ENCODE results near the gene DPYSL5. TPM values are rescaled to one million over a fixed set of nuclear protein-coding genes. Genes with fewer than 3 reads are reported as not detected.

The DPYSL5 gene
- total RNA-seq, 1 donor from 2014 or later: 0.63 TPM

DNA sequence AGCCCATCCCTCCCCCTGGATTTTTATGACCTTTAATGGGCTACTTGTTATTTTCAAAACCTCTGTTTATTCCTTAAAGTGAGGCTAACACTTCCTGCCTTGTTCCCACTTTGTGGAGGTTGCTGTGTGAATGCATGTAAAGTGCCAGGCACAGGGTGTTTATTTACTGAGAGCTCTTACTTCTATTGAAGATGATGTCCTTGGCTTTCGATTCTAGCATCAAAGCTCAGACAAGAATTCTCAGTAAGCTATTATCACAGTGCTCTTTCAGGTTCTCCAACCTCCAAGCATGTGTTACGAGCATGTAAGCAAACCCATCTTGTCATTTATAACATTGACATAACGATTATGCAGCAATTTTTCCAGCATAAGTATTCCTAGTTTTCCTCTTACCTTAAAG is 44.2 kb downstream of the DPYSL5 start:
- TF ChIP-seq, protein P1, sequence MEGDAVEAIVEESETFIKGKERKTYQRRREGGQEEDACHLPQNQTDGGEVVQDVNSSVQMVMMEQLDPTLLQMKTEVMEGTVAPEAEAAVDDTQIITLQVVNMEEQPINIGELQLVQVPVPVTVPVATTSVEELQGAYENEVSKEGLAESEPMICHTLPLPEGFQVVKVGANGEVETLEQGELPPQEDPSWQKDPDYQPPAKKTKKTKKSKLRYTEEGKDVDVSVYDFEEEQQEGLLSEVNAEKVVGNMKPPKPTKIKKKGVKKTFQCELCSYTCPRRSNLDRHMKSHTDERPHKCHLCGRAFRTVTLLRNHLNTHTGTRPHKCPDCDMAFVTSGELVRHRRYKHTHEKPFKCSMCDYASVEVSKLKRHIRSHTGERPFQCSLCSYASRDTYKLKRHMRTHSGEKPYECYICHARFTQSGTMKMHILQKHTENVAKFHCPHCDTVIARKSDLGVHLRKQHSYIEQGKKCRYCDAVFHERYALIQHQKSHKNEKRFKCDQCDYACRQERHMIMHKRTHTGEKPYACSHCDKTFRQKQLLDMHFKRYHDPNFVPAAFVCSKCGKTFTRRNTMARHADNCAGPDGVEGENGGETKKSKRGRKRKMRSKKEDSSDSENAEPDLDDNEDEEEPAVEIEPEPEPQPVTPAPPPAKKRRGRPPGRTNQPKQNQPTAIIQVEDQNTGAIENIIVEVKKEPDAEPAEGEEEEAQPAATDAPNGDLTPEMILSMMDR (conservative IDR thresholded peaks at IDR 0.05; ENCODE audit: low read depth, low read length): no peak
- DNase-seq (ENCODE audit: low read depth): no peak

DNA sequence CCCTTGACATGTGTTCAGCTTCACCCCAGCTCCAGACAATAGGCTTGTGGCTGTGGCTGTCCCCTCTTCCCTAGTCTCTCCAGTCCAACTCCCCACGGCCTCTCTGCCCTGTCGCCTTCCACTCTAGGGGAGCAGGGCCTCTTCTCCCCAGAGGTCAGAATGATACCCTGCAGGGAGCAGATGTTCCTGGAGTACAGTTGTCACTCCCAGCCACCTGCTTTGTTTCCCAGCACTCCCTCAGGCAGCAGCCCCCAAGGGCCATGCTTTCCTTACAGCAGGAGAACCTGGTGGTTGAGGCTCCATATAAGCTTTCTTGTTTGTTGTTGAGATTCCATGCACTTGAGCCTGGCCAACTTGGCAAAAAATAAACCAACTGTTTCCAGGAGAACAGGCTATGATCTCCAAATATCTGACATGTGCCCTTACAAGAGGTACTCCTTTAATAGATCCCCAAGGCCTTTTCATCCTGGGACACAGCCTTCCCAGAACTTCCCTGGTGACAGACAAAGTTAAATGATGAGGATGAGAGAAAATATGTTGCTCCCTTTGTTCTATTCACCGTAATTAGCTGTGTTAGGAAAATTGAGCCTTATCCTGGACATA is 45.1 kb downstream of the DPYSL5 start:
- DNase-seq (ENCODE audit: low read depth): no peak
- TF ChIP-seq, protein P1 (conservative IDR thresholded peaks at IDR 0.05; ENCODE audit: low read depth, low read length): no peak
- H3K4me3 ChIP-seq (ENCODE audit: low read depth, low read length): no peak overlapping the region

More for the DNA sequence above, 44.2 kb downstream of the DPYSL5 start:
- H3K4me3 ChIP-seq (ENCODE audit: low read depth, low read length): no peak overlapping the region

DNA sequence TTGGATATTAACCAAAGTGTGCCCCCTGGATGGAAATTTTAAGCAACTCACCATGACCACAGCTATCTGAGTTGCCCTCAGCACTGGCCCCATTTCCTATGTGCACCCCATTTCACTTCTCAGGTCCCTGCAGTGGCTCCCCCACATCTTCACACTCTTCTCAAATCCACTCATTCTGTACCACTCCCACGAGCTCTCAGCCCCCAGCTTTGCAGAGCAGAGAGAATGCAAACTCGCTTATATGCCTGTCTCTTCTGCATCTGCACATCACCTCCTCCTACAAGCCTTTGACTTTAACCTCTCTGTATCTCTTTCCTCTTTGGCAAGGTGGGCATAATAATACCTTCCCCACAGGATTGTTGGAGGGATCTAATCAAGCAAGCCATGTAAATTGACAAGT is 46.2 kb downstream of the DPYSL5 start:
- no peak overlapping the region for H3K4me3 ChIP-seq (ENCODE audit: low read depth, low read length)
- TF ChIP-seq, protein P1 (conservative IDR thresholded peaks at IDR 0.05; ENCODE audit: low read depth, low read length): no peak
- DNase-seq (ENCODE audit: low read depth): no peak

DNA sequence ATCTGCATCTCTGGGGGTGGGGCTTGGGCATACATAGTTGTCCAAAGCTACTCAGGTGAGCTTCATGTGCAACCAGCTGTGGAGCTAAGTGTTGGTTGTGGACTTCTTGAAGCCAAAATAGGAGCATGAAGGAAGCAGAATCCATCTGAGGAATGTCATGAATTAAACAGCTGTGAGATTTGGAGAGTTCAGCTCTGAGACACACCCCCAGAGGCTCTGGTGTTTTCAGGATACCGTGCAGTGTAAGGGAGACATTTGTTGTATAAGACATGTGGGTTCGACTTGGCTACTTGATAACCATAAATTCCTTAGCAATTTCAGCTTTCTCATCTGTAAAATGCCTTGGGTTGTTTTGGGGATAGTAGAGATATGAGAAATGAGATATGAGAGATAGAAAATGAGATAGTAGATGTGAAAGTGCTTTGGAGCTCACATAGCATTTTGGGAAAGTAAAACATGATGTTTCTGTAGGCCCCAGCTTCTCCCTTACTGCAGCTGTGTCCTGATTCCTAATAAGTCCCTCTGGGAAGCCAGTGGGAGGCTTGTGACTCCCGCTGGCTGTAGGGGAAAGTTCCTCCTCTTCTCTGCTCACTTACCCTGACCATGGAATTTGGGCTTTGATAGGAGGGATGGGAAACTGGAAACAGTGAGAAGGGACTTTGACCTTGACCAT is 50.0 kb downstream of the DPYSL5 start:
- no peak overlapping the region for H3K4me3 ChIP-seq (ENCODE audit: low read depth, low read length)
- no peak for DNase-seq (ENCODE audit: low read depth)
- TF ChIP-seq, protein P1 (conservative IDR thresholded peaks at IDR 0.05; ENCODE audit: low read depth, low read length): no peak

DNA sequence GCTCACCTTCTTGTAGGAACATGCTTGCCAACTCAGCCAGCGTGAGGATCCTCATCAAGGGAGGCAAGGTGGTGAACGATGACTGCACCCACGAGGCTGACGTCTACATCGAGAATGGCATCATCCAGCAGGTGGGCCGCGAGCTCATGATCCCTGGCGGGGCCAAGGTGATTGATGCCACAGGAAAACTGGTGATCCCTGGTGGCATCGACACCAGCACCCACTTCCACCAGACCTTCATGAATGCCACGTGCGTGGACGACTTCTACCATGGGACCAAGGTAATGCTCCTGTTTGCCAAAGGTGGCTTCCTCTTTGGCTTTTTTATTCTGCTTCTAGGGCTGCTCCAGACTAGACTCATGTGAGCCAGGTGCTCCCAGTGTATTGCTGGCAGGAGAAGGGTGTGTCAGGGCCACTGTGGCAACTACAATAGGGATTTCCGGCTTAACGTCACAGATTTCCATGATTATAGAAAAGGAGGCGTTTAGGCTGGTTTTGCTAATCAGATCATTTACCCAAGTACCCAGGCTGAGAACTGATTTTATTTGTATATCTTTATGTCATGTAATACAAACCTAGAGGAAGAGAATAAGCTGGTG is 50.6 kb downstream of the DPYSL5 start:
- no peak for DNase-seq (ENCODE audit: low read depth)
- no peak overlapping the region for H3K4me3 ChIP-seq (ENCODE audit: low read depth, low read length)
- TF ChIP-seq, protein P1 (conservative IDR thresholded peaks at IDR 0.05; ENCODE audit: low read depth, low read length): no peak

DNA sequence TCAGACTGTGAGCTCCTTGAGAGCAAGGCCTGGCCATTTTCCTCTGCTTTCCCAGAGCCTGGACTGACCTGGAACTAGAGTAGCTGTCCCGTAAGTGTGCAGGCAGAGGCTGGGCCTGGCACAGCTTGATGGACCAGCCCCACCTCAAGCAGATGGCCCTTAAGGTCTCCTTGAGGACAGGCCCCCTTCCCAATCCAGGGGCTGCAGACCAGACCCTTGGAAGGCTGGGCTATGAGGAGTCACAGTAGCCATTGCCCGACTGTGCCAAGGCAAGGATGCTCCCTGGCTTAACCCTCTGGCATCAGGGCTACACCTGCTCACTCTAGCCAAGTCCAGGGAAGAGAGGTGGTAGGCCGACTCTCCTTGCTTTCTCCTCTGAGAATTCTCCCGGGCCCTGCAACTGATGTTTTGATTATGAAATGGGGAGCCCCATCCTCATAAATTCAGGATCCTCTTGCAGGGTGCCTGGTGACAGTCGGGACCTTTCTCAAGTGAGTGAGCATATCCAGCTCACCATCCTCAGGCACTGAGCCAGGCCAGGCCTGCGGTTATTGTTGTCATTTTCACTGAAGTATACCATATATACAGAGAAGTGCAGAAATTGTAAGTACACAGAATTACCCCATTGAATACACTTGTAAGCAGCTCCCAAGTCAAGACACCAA is 51.7 kb downstream of the DPYSL5 start:
- TF ChIP-seq, protein P1 (conservative IDR thresholded peaks at IDR 0.05; ENCODE audit: low read depth, low read length): no peak
- no peak overlapping the region for H3K4me3 ChIP-seq (ENCODE audit: low read depth, low read length)
- no peak for DNase-seq (ENCODE audit: low read depth)
